ENCODE data around the gene CASKIN1. TPM values are rescaled to one million over a fixed set of nuclear protein-coding genes. Genes with fewer than 3 reads are reported as not detected.

CASKIN1 gene
- polyA plus RNA-seq, 2 of the 4 experiments (the other 2 are of a cell fraction): 0.27 to 0.87 TPM

DNA sequence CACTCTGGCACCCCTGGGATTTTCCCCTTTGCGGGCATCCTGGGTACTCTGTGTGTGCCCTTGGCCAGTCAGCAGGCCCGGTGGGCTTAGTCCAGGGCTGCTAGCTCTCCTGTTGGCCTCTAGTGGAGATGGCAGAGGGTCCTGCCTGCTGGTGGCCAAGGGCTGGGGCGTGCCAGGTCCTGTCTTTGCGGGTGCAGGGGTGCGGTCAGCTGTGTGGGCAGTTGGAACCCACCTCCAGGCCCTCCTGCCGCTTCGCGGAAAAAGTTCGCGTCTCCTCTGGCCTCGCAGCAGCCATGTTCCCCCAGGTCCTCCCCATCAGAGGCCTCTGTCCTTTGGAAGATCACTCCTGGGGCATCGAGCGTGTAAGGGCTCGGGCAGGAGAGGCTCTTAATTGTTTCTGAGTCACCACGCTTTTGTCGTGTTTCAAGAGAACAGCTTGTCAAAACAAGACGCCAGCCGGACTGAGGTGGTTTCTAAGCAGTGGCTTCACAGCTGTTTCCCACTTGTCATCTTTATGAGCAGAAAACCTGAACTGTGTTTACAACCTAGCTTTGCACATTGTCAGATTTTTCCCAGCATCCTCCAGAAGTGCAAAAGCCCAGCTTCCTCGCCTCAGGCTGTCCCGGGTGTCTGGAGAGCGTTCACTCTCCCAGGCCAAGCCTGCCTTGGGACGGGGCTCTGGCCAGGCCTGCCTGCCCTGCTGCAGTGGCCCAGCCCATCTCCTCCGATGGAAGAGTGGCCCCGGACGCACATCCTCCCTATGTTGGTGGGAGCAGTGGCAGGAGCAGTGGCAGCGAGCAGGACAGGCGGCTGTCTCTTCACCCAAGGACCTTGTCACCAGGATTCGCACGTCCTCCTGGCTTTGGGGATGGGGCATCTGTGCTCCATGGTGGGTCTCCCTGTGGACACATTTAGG, 34.9 kb upstream of the CASKIN1 start:
- FAIRE-seq (no peak), DNase-seq (ENCODE audit: low read depth in 1 of 2, low spot score in 1 of 2) (no peak), ATAC-seq (no peak)
- H3K4me3 ChIP-seq: no peak overlapping the region
- H3K4me2 ChIP-seq: no peak overlapping the region
- ChIA-PET POLR2A (no interaction called here), CTCF (interaction anchor here (1.0 to 2.9 kb wide), 3 partner anchors 20 to 37 kb away, joined by 4 to 9 read pairs (median 7); partner anchors contain the start of gene ECI1)
- H3K9me3 ChIP-seq: no peaks in the 10 kb centered on the region
- 89% methylated on average over 19 of the region's 29 CpGs for WGBS (ENCODE audit: missing lambda C conversion rate)
- no peak overlapping the region for H3K27ac ChIP-seq
- TF ChIP-seq, protein P1, sequence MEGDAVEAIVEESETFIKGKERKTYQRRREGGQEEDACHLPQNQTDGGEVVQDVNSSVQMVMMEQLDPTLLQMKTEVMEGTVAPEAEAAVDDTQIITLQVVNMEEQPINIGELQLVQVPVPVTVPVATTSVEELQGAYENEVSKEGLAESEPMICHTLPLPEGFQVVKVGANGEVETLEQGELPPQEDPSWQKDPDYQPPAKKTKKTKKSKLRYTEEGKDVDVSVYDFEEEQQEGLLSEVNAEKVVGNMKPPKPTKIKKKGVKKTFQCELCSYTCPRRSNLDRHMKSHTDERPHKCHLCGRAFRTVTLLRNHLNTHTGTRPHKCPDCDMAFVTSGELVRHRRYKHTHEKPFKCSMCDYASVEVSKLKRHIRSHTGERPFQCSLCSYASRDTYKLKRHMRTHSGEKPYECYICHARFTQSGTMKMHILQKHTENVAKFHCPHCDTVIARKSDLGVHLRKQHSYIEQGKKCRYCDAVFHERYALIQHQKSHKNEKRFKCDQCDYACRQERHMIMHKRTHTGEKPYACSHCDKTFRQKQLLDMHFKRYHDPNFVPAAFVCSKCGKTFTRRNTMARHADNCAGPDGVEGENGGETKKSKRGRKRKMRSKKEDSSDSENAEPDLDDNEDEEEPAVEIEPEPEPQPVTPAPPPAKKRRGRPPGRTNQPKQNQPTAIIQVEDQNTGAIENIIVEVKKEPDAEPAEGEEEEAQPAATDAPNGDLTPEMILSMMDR (IDR thresholded peaks at IDR 0.05): no peak
- TF ChIP-seq, protein P2, sequence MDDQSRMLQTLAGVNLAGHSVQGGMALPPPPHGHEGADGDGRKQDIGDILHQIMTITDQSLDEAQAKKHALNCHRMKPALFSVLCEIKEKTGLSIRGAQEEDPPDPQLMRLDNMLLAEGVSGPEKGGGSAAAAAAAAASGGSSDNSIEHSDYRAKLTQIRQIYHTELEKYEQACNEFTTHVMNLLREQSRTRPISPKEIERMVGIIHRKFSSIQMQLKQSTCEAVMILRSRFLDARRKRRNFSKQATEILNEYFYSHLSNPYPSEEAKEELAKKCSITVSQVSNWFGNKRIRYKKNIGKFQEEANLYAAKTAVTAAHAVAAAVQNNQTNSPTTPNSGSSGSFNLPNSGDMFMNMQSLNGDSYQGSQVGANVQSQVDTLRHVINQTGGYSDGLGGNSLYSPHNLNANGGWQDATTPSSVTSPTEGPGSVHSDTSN (IDR thresholded peaks at IDR 0.05): no peak
- no peak for TF ChIP-seq CBX8 (IDR thresholded peaks at IDR 0.05)
- TF ChIP-seq FOSB (CRISPR knock-in tag; IDR thresholded peaks at IDR 0.05): no peak
- no peak for TF ChIP-seq CHD4 (IDR thresholded peaks at IDR 0.05; ENCODE audit: borderline replicate concordance)
- TF ChIP-seq RFX5 (IDR thresholded peaks at IDR 0.05): no peak
- no peak for TF ChIP-seq SREBF2 (IDR thresholded peaks at IDR 0.05)
- TF ChIP-seq GATA3 (IDR thresholded peaks at IDR 0.05; ENCODE audit: borderline replicate concordance): no peak
- TF ChIP-seq, protein P3, sequence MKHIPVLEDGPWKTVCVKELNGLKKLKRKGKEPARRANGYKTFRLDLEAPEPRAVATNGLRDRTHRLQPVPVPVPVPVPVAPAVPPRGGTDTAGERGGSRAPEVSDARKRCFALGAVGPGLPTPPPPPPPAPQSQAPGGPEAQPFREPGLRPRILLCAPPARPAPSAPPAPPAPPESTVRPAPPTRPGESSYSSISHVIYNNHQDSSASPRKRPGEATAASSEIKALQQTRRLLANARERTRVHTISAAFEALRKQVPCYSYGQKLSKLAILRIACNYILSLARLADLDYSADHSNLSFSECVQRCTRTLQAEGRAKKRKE (CRISPR knock-in tag; IDR thresholded peaks at IDR 0.05; ENCODE audit: low read depth): no peak
- no peak for TF ChIP-seq TP53 (CRISPR knock-in tag; IDR thresholded peaks at IDR 0.05)
- TF ChIP-seq RARB (CRISPR knock-in tag; IDR thresholded peaks at IDR 0.05): no peak
- no peak for TF ChIP-seq MYC (IDR thresholded peaks at IDR 0.05; ENCODE audit: borderline replicate concordance, low read length)
- no peak for TF ChIP-seq CHD2 (IDR thresholded peaks at IDR 0.05; ENCODE audit: low read length, partially characterized antibody)
- TF ChIP-seq, protein P4, sequence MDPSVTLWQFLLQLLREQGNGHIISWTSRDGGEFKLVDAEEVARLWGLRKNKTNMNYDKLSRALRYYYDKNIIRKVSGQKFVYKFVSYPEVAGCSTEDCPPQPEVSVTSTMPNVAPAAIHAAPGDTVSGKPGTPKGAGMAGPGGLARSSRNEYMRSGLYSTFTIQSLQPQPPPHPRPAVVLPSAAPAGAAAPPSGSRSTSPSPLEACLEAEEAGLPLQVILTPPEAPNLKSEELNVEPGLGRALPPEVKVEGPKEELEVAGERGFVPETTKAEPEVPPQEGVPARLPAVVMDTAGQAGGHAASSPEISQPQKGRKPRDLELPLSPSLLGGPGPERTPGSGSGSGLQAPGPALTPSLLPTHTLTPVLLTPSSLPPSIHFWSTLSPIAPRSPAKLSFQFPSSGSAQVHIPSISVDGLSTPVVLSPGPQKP (IDR thresholded peaks at IDR 0.05; ENCODE audit: low read depth, low read length): no peak
- TF ChIP-seq NPAS2 (CRISPR knock-in tag; IDR thresholded peaks at IDR 0.05; ENCODE audit: borderline replicate concordance): no peak
- peaks cover 8% of the 10 kb centered on the region; the same call in 2 of the 3 replicates for H3K4me1 ChIP-seq

DNA sequence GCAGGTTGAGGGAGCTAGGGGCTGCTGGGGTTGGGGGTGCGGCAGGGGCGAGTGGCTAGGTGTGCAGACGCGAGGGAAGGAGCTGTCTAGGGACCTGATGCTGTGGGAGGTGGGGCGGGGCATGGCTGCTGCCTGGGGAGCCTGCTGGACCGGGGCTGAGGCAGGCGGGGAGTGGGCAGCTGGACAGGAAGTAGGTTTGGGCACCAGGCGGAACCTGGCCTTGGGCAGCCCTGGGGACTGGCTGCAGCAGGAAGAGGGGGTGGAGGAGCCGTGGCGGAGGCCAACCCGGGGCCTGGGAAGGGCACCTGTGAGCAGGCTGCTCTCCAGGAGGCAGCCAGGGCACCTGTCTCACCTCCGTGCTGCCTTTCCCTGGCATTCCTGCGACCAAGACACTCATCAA, 34.0 kb upstream of the CASKIN1 start:
- no peaks in the 10 kb centered on the region for H3K9me3 ChIP-seq
- FAIRE-seq (no peak), ATAC-seq (no peak), DNase-seq (ENCODE audit: low read depth in 1 of 2, low spot score in 1 of 2) (no peak)
- peaks cover 15% of the 10 kb centered on the region for H3K4me1 ChIP-seq
- 90% methylated on average over 12 of the region's 13 CpGs for WGBS (ENCODE audit: missing lambda C conversion rate)
- no peak overlapping the region for H3K4me3 ChIP-seq
- ChIA-PET POLR2A (no interaction called here), CTCF (interaction anchor here (2.3 kb wide), 1 partner anchor 36 kb away, joined by 7 read pairs; no protein-coding TSS in a partner anchor)
- TF ChIP-seq BHLHE40 (IDR thresholded peaks at IDR 0.05; ENCODE audit: low read depth, low read length) (no peak), FOXS1 (CRISPR knock-in tag; IDR thresholded peaks at IDR 0.05) (no peak), HDAC2 (IDR thresholded peaks at IDR 0.05) (no peak), KDM1A (IDR thresholded peaks at IDR 0.05; ENCODE audit: low read depth) (no peak), ESRRA (IDR thresholded peaks at IDR 0.05; ENCODE audit: borderline replicate concordance, low read length) (no peak), JUNB (IDR thresholded peaks at IDR 0.05) (no peak), CHD2 (IDR thresholded peaks at IDR 0.05; ENCODE audit: low read length, partially characterized antibody) (no peak), MAFK (IDR thresholded peaks at IDR 0.05; ENCODE audit: partially characterized antibody) (no peak)
- TF ChIP-seq, protein P5, sequence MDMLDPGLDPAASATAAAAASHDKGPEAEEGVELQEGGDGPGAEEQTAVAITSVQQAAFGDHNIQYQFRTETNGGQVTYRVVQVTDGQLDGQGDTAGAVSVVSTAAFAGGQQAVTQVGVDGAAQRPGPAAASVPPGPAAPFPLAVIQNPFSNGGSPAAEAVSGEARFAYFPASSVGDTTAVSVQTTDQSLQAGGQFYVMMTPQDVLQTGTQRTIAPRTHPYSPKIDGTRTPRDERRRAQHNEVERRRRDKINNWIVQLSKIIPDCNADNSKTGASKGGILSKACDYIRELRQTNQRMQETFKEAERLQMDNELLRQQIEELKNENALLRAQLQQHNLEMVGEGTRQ (IDR thresholded peaks at IDR 0.05): no peak
- H3K4me2 ChIP-seq: no peak overlapping the region
- H3K27ac ChIP-seq: no peak overlapping the region
